Stomach smooth muscle (tissue), 2 donors: Measurements from ENCODE around the gene SERGEF.

Experiments used
- H3K27ac ChIP-seq: one replicate; pipeline ENCODE4 v1.7.0; 2013; ENCODE audit warnings: mild to moderate bottlenecking, low read length, inconsistent platforms
- H3K27me3 ChIP-seq, 2 donors: one replicate each; pipeline ENCODE4 v1.7.0; 2013; ENCODE audit warnings: low read length in 2 of 2; ENCODE audit not compliant: insufficient read depth in 2 of 2, control insufficient read depth in 1 of 2
- H3K36me3 ChIP-seq, 2 donors: one replicate each; pipeline ENCODE4 v1.7.0; 2013; ENCODE audit warnings: low read length in 2 of 2; ENCODE audit not compliant: control insufficient read depth in 2 of 2, insufficient read depth in 2 of 2
- H3K4me1 ChIP-seq: one replicate; pipeline ENCODE4 v1.7.0; 2013; ENCODE audit warnings: low read length; ENCODE audit not compliant: control insufficient read depth, insufficient read depth
- H3K4me3 ChIP-seq, 2 donors: one replicate each; pipeline ENCODE4 v1.7.0; 2013; ENCODE audit warnings: low read length in 2 of 2
- H3K9ac ChIP-seq, 2 donors: one replicate each; pipeline ENCODE4 v1.7.0; 2013; ENCODE audit warnings: low read length in 2 of 2, mild to moderate bottlenecking in 1 of 2
- H3K9me3 ChIP-seq, 2 donors: one replicate each; pipeline ENCODE4 v1.7.0; 2013; ENCODE audit warnings: low read length in 2 of 2; ENCODE audit not compliant: control insufficient read depth in 2 of 2
- donor health status: healthy.
- donor health status: Pancreatic carcinoma.

The SERGEF gene

GRCh38 chr11:17772704-17773600 lies 239.9 kb downstream of the SERGEF start:
- no peak overlapping the region for H3K4me3 ChIP-seq

DNA sequence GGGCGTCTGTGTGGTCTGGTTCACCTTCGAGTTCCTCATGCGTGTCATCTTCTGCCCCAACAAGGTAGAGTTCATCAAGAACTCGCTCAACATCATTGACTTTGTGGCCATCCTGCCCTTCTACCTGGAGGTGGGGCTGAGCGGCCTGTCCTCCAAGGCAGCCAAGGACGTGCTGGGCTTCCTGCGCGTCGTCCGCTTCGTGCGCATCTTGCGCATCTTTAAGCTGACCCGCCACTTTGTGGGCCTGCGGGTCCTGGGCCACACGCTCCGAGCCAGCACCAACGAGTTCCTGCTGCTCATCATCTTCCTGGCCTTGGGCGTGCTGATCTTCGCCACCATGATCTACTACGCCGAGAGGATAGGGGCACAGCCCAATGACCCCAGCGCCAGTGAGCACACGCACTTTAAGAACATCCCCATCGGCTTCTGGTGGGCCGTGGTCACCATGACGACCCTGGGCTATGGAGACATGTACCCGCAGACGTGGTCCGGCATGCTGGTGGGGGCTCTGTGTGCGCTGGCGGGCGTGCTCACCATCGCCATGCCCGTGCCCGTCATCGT lies 240.9 kb downstream of the SERGEF start:
- Histone ChIP-seq H3K36me3 (no peaks in the 10 kb centered on the region), H3K27me3 (no peaks in the 10 kb centered on the region), H3K9me3 (no peaks in the 10 kb centered on the region), H3K4me1 (no peaks in the 10 kb centered on the region), H3K4me3 (no peak overlapping the region), H3K27ac (no peak overlapping the region), H3K9ac (no peak overlapping the region)

More at GRCh38 chr11:17772704-17773600, 239.9 kb downstream of the SERGEF start:
- Histone ChIP-seq H3K36me3 (no peaks in the 10 kb centered on the region), H3K27ac (no peak overlapping the region), H3K9ac (no peak overlapping the region), H3K4me1 (no peaks in the 10 kb centered on the region), H3K27me3 (no peaks in the 10 kb centered on the region), H3K9me3 (no peaks in the 10 kb centered on the region)

DNA sequence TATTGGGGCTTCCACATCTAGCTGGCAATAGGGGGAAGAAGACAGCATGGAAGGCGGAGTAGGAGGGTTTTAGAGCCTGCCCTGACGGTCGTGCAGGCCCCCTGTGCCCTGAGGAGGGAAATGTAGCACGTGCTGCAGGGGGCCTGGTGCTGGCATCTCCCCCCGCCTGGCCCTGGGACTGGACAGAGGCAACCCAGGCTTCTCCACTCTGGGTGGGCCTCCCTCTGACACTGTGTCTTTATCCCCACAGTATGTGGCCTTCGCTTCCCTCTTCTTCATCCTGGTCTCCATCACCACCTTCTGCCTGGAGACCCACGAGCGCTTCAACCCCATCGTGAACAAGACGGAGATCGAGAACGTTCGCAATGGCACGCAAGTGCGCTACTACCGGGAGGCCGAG lies 241.4 kb downstream of the SERGEF start:
- H3K27me3 ChIP-seq = no peaks in the 10 kb centered on the region
- H3K4me1 ChIP-seq = no peaks in the 10 kb centered on the region
- H3K36me3 ChIP-seq = no peaks in the 10 kb centered on the region
- H3K9ac ChIP-seq = no peak overlapping the region
- H3K27ac ChIP-seq = no peak overlapping the region
- no peaks in the 10 kb centered on the region for H3K9me3 ChIP-seq
- no peak overlapping the region for H3K4me3 ChIP-seq

GRCh38 chr11:17770917-17771316 lies 241.9 kb downstream of the SERGEF start:
- no peaks in the 10 kb centered on the region for H3K9me3 ChIP-seq
- H3K27ac ChIP-seq = no peak overlapping the region
- no peak overlapping the region for H3K4me3 ChIP-seq
- no peaks in the 10 kb centered on the region for H3K27me3 ChIP-seq
- no peaks in the 10 kb centered on the region for H3K4me1 ChIP-seq
- no peaks in the 10 kb centered on the region for H3K36me3 ChIP-seq
- no peak overlapping the region for H3K9ac ChIP-seq

GRCh38 chr11:17770048-17770652 lies 242.7 kb downstream of the SERGEF start:
- no peak overlapping the region for H3K9ac ChIP-seq
- no peaks in the 10 kb centered on the region for H3K27me3 ChIP-seq
- H3K36me3 ChIP-seq = no peaks in the 10 kb centered on the region
- H3K27ac ChIP-seq = no peak overlapping the region
- no peak overlapping the region for H3K4me3 ChIP-seq
- H3K4me1 ChIP-seq = no peaks in the 10 kb centered on the region
- no peaks in the 10 kb centered on the region for H3K9me3 ChIP-seq

DNA sequence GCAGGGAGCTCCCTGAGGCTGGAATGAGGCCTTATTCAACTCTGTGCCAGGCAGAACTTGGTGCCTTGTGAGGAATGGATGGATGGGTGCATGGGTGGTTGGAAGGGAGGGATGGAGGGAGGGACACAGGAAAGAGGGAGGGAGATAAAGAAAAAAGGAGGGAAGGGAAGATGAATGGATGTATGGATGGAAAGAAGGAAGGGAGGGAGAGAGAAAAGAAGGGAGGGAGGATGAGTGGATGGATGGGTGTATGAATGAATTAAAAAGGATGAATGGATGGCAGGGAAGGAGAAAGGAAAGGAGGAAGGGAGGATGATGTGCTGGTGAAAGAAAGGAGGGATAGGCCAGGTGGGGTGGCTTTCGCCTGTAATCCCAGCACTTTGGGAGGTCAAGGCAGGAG lies 243.6 kb downstream of the SERGEF start:
- Histone ChIP-seq H3K4me1 (no peaks in the 10 kb centered on the region), H3K4me3 (no peak overlapping the region), H3K9ac (no peak overlapping the region), H3K36me3 (no peaks in the 10 kb centered on the region), H3K9me3 (no peaks in the 10 kb centered on the region), H3K27ac (no peak overlapping the region), H3K27me3 (no peaks in the 10 kb centered on the region)

DNA sequence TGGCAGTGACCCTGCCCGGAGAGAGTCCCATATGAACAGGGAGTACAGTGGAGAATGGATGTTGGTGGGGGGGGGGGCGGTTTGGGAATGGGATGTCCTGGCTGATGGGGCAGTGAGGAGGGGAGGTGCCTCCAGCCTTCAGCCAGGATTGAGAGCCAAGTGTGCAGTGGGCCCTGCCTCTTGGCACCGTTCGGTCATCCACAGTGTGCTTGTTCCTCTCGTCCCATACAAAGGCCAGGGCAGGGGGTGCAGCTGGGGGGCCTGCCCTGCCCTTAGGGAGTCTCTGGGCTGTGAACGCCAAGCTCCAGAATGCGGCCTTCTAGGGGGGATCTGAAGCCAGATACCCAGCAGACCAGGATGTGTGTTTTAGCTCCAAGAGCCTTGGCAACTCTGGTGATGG lies 244.3 kb downstream of the SERGEF start:
- Histone ChIP-seq H3K9me3 (no peaks in the 10 kb centered on the region), H3K9ac (no peak overlapping the region), H3K36me3 (no peaks in the 10 kb centered on the region), H3K27me3 (no peaks in the 10 kb centered on the region), H3K27ac (no peak overlapping the region), H3K4me1 (no peaks in the 10 kb centered on the region), H3K4me3 (no peak overlapping the region)

- no peaks in the 10 kb centered on the region for H3K9me3 ChIP-seq
- H3K4me3 ChIP-seq = no peak overlapping the region
- H3K4me1 ChIP-seq = no peaks in the 10 kb centered on the region
- no peak overlapping the region for H3K27ac ChIP-seq
- no peaks in the 10 kb centered on the region for H3K27me3 ChIP-seq
- H3K36me3 ChIP-seq = no peaks in the 10 kb centered on the region
- no peak overlapping the region for H3K9ac ChIP-seq
Observed at GRCh38 chr11:17767914-17768313, 244.9 kb downstream of the SERGEF start.

DNA sequence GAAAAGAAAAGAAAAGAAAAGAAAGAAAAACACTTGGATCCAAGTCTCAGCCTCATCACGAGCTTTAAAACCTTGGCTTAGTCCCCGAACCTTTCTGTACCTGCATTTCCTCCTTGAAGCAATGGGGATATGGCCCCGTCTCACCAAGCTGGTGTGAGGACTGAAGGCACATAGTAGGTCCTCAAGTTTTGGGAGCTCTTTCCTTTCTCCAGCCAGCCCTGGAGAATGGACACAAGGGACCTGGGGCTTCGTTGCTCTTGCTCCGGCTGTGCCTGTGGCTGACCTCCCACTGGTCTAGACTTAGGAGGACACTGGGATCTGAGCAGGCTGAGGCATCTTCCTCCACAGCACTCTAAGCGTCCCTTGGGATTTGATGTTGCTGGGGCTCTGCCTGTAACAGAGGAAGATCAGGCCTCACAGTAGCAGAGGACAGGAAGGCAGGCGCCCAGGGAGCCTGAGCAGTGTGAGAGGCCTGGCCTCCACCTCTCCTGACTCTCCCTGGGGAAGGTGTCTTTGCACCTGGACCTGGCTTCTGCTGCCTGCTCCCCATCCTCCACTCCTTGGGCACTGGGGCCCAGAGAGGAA lies 245.5 kb downstream of the SERGEF start:
- Histone ChIP-seq H3K9ac (no peak overlapping the region), H3K36me3 (no peaks in the 10 kb centered on the region), H3K27ac (no peak overlapping the region), H3K9me3 (no peaks in the 10 kb centered on the region), H3K4me3 (no peak overlapping the region), H3K4me1 (no peaks in the 10 kb centered on the region), H3K27me3 (no peaks in the 10 kb centered on the region)

GRCh38 chr11:17766590-17766989 lies 246.3 kb downstream of the SERGEF start:
- Histone ChIP-seq H3K36me3 (no peaks in the 10 kb centered on the region), H3K9me3 (no peaks in the 10 kb centered on the region), H3K4me1 (no peaks in the 10 kb centered on the region), H3K27me3 (no peaks in the 10 kb centered on the region), H3K27ac (no peak overlapping the region), H3K4me3 (no peak overlapping the region), H3K9ac (no peak overlapping the region)

DNA sequence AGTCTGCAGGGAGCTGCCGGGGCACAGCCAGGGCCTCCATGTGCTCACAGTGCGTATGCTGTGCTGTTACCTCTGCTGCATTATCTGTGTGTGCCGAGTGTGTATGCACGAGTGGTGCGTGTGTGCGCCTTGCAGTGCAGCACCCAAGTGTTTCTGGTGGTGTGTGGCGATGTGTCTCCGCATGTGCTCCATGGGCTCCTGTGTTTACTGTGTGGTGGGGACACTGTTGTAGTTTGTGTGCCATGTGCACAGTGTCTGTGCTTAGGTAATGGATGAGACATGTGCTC lies 246.8 kb downstream of the SERGEF start:
- no peaks in the 10 kb centered on the region for H3K27me3 ChIP-seq
- no peak overlapping the region for H3K9ac ChIP-seq
- no peaks in the 10 kb centered on the region for H3K4me1 ChIP-seq
- no peak overlapping the region for H3K4me3 ChIP-seq
- H3K27ac ChIP-seq = no peak overlapping the region
- no peaks in the 10 kb centered on the region for H3K36me3 ChIP-seq
- no peaks in the 10 kb centered on the region for H3K9me3 ChIP-seq
